Keratinocyte (primary cell): ENCODE results near the gene SPRR3. TPM values are rescaled to one million over a fixed set of nuclear protein-coding genes. Genes with fewer than 3 reads are reported as not detected.

Experiments used
- DNase-seq: peaks from one replicate; pipeline ENCODE4 v3.0.0-alpha.2; 2011; ENCODE audit warnings: low read depth, missing footprints, low spot score
- FAIRE-seq: peaks from 2 replicates; lab custom pipeline; 2011; peaks lifted over from hg19 to GRCh38; lab: Jason Lieb, UNC
- H2AFZ ChIP-seq: 2 replicates; pipeline ENCODE4 v1.6.0; 2012; ENCODE audit warnings: low read length, control low read depth, inconsistent platforms; ENCODE audit not compliant: control insufficient read depth
- H3K27ac ChIP-seq: 2 replicates; pipeline ENCODE4 v1.5.1; 2011; ENCODE audit warnings: low read length; ENCODE audit not compliant: control insufficient read depth, insufficient read depth
- H3K27me3 ChIP-seq: 3 replicates; pipeline ENCODE4 v1.6.0; 2011; ENCODE audit warnings: low read length; ENCODE audit not compliant: control insufficient read depth, insufficient read depth; ENCODE audit errors: extremely low read depth
- H3K36me3 ChIP-seq, 2 experiments: 2 replicates in 1 of 2; 3 replicates in 1 of 2; pipeline ENCODE4 v1.5.1; 2011; ENCODE audit warnings: low read length in 2 of 2, mild to moderate bottlenecking in 1 of 2; ENCODE audit not compliant: control insufficient read depth in 2 of 2, insufficient read depth in 2 of 2; ENCODE audit errors: extremely low read depth in 1 of 2
- H3K4me1 ChIP-seq: 3 replicates; pipeline ENCODE4 v1.5.1; 2011; ENCODE audit warnings: low read length; ENCODE audit not compliant: control insufficient read depth, insufficient read depth; ENCODE audit errors: extremely low read depth
- H3K4me2 ChIP-seq: 3 replicates; pipeline ENCODE4 v1.6.0; 2011; ENCODE audit warnings: low read depth, low read length; ENCODE audit not compliant: control insufficient read depth, insufficient read depth; ENCODE audit errors: extremely low read depth
- H3K4me3 ChIP-seq, 3 experiments: fragments of 200-600 bp in 1 of 3; sonication (generic) in 1 of 3; 2 replicates in 2 of 3; 3 replicates in 1 of 3; pipeline ENCODE4 v1.5.1; 2011 to 2016; ENCODE audit warnings: low read length in 3 of 3, mild to moderate bottlenecking in 3 of 3, control low read depth in 2 of 3, inconsistent platforms in 1 of 3, low read depth in 1 of 3, mixed read lengths in 1 of 3, mixed run types in 1 of 3, moderate library complexity in 1 of 3; ENCODE audit not compliant: control insufficient read depth in 2 of 3, insufficient read depth in 2 of 3; ENCODE audit errors: extremely low read depth in 1 of 3
- H3K79me2 ChIP-seq: 2 replicates; pipeline ENCODE4 v1.6.0; 2012; ENCODE audit warnings: low read length; ENCODE audit not compliant: control insufficient read depth, insufficient read depth
- H3K9ac ChIP-seq: 3 replicates; pipeline ENCODE4 v1.6.0; 2011; ENCODE audit warnings: low read length; ENCODE audit not compliant: control insufficient read depth, insufficient read depth; ENCODE audit errors: extremely low read depth
- H3K9me1 ChIP-seq: 3 replicates; pipeline ENCODE4 v1.6.0; 2011; ENCODE audit warnings: low read length; ENCODE audit not compliant: control insufficient read depth, insufficient read depth; ENCODE audit errors: extremely low read depth
- H3K9me3 ChIP-seq: 2 replicates; pipeline ENCODE4 v1.5.1; 2012; ENCODE audit warnings: low read depth, low read length; ENCODE audit not compliant: control insufficient read depth
- H4K20me1 ChIP-seq: 3 replicates; pipeline ENCODE4 v1.6.0; 2011; ENCODE audit warnings: low read length; ENCODE audit not compliant: control insufficient read depth, insufficient read depth; ENCODE audit errors: extremely low read depth
- CTCF ChIP-seq, 3 experiments: IDR thresholded peaks in 1 of 3; conservative IDR thresholded peaks in 1 of 3; optimal IDR thresholded peaks in 1 of 3; 2 replicates in 2 of 3; 3 replicates in 1 of 3; pipeline versions ENCODE3 to v1.5.1; 2011; ENCODE audit warnings: low read length in 3 of 3, mild to moderate bottlenecking in 3 of 3, moderate library complexity in 2 of 3, control low read depth in 1 of 3, inconsistent platforms in 1 of 3; ENCODE audit not compliant: insufficient read depth in 2 of 3; ENCODE audit errors: extremely low read depth in 1 of 3
- EZH2 ChIP-seq: IDR thresholded peaks from one replicate; pipeline ENCODE4 v1.6.1; 2012; ENCODE audit warnings: inconsistent platforms, mild to moderate bottlenecking, low read length, moderate library complexity
- dilution Hi-C: fragments of 300-500 bp; cut with MboI; formaldehyde crosslinking; loops from one replicate; pipeline ENCODE4 v1.7.0; 2020; ENCODE audit warnings: low sequenced_read_pairs; ENCODE audit not compliant: extremely low pct_ligation_motif_present
- polyA plus RNA-seq, 5 experiments: library from polyadenylated mRNA; depleted of rRNA in 3 of 5; stranded (reverse) in 3 of 5; stranded (forward) in 1 of 5; unstranded in 1 of 5; fragments of >200 nt; gene quantifications; 1 replicate in 1 of 5; 2 replicates in 3 of 5; 3 replicates in 1 of 5; pipeline versions ENCODE4 v1.2.1 to v1.2.3, GENCODE V29; 2011 to 2012; ENCODE audit warnings: missing spikeins in 2 of 5, low read depth in 1 of 5, low replicate concordance in 1 of 5

The SPRR3 gene
- polyA plus RNA-seq, 1 donor (not counting 4 experiments of a cell fraction or from before 2014, with no cell fraction given) = 2.9 TPM

DNA sequence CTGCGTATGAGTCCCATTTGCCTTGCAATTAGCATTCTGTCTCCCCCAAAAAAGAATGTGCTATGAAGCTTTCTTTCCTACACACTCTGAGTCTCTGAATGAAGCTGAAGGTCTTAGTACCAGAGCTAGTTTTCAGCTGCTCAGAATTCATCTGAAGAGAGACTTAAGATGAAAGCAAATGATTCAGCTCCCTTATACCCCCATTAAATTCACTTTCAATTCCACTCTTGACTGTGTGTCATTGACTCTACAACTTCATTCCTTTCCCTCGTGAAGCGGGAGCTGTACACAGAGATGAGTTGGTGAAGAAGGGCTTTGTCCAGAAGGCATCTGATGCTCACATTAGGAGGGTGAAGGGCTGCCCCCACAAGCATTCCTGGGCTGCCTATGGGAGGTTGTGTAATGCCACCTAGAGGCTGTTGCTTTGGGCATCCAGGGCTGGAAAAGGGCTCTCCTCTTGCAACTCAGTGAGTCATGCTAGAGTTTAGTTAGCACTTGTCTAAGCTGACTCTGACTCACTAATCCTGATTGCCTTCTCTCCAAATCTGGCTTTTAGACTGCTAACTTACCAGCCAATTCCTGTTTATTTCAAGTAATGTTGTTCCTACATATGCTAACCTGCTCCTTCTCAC is 31.2 kb downstream of the SPRR3 start:
- H3K9me1 ChIP-seq = no peaks in the 10 kb centered on the region
- peak; percentile 99 for FAIRE-seq
- no peaks in the 10 kb centered on the region for H3K79me2 ChIP-seq
- H3K36me3 ChIP-seq = no peaks in the 10 kb centered on the region
- no peaks in the 10 kb centered on the region for H4K20me1 ChIP-seq
- H3K4me2 ChIP-seq = peak overlapping the region; percentile 86
- H3K4me1 ChIP-seq = peaks cover 43% of the 10 kb centered on the region
- peak overlapping the region; percentile 91 for H3K27ac ChIP-seq
- peak overlapping the region; percentile 63 for H3K9ac ChIP-seq
- H3K9me3 ChIP-seq = no peaks in the 10 kb centered on the region
- TF ChIP-seq EZH2 (no peak), CTCF (optimal IDR thresholded peaks at IDR 0.05 in 1 of 3, IDR thresholded peaks at IDR 0.05 in 1 of 3, conservative IDR thresholded peaks at IDR 0.05 in 1 of 3; ENCODE audit: extremely low read depth in 1 of 3, insufficient read depth in 2 of 3, low read length in 3 of 3) (peak; percentile 57 to 89 (median 81))
- H3K27me3 ChIP-seq = no peaks in the 10 kb centered on the region
- H3K4me3 ChIP-seq = peak overlapping the region in 2 of 3 experiments; percentile 22 to 58
- peak overlapping the region; percentile 46 for H2AFZ ChIP-seq
- peak; percentile 91 for DNase-seq
- dilution Hi-C loops = no loop called here

GRCh38 chr1:153035211-153035610 is 33.7 kb downstream of the SPRR3 start:
- Histone ChIP-seq H3K9me1 (no peaks in the 10 kb centered on the region), H3K9ac (no peak overlapping the region), H3K79me2 (no peaks in the 10 kb centered on the region), H3K36me3 (no peaks in the 10 kb centered on the region), H4K20me1 (no peaks in the 10 kb centered on the region), H3K27ac (peak overlapping the region; percentile 41), H3K4me3 (no peak overlapping the region), H3K4me2 (no peak overlapping the region), H3K27me3 (no peaks in the 10 kb centered on the region), H3K9me3 (no peaks in the 10 kb centered on the region), H2AFZ (peak overlapping the region; percentile 70), H3K4me1 (peaks cover 43% of the 10 kb centered on the region)
- dilution Hi-C loops = no loop called here
- TF ChIP-seq CTCF (optimal IDR thresholded peaks at IDR 0.05 in 1 of 3, IDR thresholded peaks at IDR 0.05 in 1 of 3, conservative IDR thresholded peaks at IDR 0.05 in 1 of 3; ENCODE audit: extremely low read depth in 1 of 3, insufficient read depth in 2 of 3, low read length in 3 of 3) = no peak
- no peak for TF ChIP-seq EZH2
- FAIRE-seq (peak; percentile 51), DNase-seq (no peak)
